ENCODE measurements around the gene BPIFB4. TPM values are rescaled to one million over a fixed set of nuclear protein-coding genes. Genes with fewer than 3 reads are reported as not detected.
"Not testable (repeated sequence)": the region's sequence is repeated elsewhere in the genome, so short reads cannot be mapped to it uniquely, and the experiment has no call there.

Gene BPIFB4
- total RNA-seq (ENCODE audit: insufficient read depth, low replicate concordance), result not detected

DNA sequence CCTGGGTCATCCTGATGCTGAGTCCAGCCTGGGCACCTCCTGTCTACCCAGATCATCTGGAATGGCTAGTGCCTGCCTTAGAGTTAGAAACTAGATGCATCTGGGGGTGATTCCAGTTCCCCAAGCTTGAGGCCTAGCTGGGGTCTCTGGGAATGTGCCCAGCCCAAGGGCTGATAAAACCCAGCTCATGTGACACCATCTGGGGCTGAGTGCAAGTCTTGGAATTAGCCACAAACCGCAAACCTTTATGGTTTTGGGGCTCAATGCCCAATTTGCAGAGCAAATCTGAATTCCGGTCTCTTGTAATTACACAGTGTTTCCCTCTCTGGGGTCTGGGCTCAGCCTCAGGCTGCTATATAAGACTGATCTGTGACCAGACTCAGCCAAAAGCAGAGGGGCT lies at the start of gene BPIFB4:
Gene BPIFB4, plus strand, starts transcription at position 385 of the 400 bp plus-strand sequence. CDS start 1,884 bp downstream, outside the sequence.
- peak; percentile 14 for DNase-seq (ENCODE audit: low spot score)

DNA sequence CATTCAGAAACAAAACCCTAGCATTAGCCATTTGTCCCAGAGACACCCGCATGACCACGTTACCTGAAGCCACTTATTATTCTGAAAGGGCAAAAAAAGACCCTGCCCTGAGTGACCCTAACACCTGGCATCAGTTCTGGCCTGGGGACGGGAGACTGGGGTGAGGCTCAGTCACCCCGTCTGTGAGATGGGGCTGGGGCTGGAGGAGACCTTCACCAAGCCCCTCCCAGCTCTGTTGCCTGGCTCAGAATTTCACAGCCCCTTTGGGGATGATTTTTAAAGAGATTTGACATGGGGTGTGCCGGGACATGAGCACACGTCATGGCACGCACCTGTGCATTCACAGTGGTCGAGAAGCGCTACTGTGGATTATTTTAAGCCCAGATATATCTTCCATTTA lies 49.4 kb upstream of the BPIFB4 start:
- DNase-seq (ENCODE audit: low spot score), result no peak

DNA sequence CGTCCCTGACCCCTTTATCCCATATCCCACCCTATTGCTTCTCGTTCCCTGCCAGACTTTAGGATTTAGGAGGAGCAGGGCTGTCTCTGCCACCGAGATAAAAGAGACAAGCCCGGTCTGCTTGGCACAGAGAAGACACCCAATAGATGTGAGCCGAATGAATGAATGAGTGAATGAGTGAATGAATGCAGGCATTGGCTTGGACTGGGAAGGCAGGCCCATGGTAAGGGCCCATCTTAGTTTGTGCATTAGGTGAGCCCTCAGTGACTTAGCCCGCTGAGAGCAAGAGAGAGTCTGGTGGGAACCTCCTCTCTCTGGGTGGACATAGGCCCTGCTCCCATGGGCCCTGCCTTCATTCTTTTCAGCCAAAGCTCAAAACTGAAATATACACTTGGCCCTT lies 48.9 kb upstream of the BPIFB4 start:
- no peak for DNase-seq (ENCODE audit: low spot score)

DNA sequence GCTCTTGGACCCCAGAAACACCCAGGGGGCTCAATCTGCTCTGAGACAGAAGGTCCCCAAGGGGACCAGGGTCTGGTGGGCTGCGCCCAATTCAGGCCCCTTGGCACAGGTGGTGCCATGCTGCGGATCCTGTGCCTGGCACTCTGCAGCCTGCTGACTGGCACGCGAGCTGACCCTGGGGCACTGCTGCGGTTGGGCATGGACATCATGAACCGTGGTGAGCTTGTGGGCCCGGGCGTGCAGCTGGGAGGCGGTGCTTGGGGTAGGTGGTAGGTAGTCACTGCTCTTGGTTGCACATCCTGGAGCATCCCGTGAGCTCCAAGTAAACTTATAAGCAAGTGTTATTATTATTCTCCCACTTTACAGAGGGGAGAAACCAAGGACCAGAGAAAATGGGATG lies 47.9 kb upstream of the BPIFB4 start, which contains the start of gene BPIFB6:
Gene BPIFB6, plus strand, starts transcription at position 118 of the 400 bp plus-strand sequence. Its CDS starts 0 bp downstream, at position 118.
- DNase-seq (ENCODE audit: low spot score), result no peak

DNA sequence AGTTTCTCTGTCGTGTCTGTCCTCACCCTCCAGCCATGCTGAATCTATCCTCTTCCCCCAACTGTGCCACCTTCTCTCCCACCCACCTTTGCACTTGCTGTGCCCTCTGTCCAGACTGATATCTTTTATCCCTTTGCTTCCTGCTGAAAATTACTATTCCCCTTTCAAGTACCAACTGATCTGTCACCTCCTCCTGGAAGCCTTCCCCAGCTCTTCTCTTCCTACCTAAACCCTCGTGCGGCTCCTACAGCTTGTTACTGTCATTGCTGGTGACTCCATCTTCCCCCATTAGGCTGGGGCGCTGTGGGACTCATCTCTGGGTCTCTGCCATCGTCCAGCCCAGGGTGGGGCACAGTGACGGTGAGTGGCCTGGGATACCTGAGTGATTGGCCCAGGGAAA lies 46.9 kb upstream of the BPIFB4 start:
- no peak for DNase-seq (ENCODE audit: low spot score)

DNA sequence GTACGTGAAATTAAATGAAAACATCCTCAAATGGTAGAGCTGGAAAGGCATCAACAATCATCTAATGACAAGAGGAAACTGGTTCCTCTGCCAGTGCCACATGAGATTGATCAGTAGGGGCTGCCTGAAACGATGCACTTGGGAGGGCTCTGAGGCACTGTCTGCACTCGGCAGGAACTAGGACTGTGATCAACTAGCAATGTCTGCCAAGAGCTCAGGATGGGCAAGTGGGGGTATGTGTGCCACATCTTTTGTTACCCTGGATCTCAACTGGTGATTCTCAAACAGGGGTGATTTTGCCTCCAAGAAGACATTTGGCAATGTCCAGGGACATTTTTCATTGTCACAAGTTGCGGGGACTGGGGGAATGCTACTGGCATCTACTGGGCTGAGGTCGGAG lies 46.1 kb upstream of the BPIFB4 start:
- no peak for DNase-seq (ENCODE audit: low spot score)

DNA sequence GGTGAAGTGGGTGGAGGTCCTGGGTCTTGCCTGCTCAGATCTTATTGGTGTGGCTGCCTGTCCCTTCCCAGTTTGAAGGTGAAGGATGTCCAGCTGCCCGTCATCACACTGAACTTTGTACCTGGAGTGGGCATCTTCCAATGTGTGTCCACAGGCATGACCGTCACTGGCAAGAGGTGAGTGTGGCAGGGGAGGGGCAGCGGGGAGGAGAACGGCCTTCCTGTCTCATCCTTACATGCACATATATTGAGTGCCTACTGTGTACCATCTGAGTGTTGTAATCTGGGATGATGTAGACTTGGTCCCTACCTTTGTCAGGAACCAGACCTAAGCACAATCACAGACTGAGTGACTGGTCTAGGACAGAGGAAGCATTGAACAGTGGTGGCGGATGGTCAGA lies 45.3 kb upstream of the BPIFB4 start:
- no peak for DNase-seq (ENCODE audit: low spot score)

DNA sequence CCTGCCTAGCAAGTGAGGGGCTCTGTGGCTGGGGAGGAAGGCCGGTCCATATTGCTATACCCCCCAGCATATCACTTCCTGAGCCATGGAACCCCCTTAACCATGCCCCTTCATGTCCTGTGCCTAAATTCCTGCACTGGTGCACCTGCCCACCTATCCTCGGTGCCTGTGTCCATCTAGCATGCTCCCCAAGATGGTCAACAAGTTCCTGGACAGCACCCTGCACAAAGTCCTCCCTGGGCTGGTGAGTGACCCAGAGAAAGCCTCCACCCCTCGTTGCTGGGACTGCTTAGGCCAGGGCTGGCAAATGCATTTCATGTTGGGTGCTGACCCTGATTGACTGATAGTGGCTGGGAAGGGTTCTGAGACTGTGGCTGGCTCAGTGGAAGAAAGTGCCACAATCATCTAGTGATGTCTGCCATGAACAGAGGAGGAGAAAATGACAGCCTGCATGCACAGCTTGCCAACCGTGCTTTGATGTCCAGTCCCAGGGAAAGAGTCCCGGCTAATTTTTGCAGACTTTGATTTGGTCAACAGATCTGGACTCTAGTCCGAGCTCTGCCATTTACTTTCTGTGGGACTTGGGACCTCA lies 44.4 kb upstream of the BPIFB4 start:
- DNase-seq (ENCODE audit: low spot score), result no peak

DNA sequence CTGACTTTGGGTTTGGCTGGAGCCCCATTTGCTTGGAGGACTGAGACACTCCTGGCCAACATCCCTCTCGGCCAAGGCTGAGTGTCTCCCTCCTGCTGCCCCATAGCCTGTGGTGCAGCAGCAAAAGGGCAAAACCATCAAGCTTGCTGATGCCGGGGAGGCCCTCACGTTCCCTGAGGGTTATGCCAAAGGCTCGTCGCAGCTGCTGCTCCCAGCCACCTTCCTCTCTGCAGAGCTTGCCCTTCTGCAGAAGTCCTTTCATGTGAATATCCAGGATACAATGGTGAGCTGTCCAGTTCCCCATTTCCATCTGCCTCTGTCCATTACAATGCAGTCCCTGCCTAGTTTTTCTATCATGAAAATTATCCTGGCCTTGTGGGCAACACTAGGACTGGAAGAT lies 42.0 kb upstream of the BPIFB4 start:
- DNase-seq (ENCODE audit: low spot score), result no peak

DNA sequence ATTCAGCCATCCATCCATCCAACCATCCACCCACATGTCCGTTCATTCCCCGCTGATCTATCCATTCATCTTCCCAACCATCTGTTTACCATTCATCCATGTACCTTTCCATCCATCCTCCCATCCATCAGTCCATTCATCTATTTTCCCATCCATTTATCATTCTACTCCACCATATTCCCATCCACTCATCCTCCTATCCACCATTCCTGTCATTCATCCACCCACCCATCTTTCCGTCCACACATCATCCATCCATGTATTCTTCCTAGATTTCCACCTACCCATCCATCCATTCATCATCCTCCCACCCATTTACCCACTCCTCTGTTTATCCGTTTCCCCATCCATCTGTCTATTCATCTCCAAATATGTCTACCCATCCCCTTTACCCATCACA lies 41.2 kb upstream of the BPIFB4 start:
- DNase-seq (ENCODE audit: low spot score), result no peak

DNA sequence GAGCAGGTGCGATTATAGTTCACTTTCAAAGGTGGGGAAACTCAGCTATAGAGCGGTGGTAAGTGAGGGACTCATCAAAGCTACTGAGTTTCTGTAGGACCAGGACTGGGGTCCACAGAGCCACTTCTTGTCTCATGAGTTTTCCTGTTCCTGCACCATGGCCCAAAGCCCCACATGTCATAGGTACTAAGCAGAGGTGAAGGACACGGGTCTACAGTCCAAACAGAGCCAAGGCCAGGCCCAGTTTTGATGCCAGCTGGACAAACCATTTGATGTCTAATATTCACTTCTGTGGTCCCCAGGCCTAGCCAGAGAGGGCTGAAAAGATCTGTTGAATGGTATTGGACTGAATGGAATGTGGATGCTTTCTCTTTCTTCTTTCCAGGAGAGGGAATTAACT lies 37.0 kb upstream of the BPIFB4 start:
- no peak for DNase-seq (ENCODE audit: low spot score)

DNA sequence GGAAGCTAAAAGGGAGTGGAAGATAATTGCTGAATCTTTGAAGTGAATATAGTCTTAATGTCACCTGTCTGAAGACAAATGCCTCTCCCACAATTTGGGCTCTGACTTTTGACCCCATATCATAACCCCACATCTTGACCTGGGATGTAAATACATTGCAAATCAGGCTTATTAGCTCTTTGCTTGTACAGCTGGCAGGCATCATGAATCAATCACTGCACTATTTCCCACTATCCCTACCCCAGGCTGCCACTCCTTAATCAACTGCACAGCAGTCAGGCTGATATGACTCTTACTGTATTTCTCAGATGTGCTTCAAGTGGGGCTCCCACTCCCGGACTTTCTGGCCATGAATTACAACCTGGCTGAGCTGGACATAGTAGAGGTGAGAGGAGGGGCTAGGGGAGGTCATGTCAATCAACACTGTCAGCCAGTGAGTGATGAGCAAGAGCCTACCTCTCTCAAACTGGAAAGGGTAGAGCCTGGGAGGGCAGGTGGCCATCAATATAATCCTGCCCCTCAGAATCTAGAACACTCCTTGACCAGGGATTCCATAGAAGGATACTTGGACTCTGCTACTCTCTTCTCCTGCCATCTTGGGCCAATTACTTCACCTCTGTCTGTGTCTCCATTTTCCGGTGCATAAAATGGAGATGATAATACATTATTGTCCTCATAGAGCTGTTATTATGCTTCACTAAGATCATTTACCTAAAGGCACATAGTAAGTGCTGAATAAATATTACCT lies 36.3 kb upstream of the BPIFB4 start:
- DNase-seq (ENCODE audit: low spot score), result no peak

DNA sequence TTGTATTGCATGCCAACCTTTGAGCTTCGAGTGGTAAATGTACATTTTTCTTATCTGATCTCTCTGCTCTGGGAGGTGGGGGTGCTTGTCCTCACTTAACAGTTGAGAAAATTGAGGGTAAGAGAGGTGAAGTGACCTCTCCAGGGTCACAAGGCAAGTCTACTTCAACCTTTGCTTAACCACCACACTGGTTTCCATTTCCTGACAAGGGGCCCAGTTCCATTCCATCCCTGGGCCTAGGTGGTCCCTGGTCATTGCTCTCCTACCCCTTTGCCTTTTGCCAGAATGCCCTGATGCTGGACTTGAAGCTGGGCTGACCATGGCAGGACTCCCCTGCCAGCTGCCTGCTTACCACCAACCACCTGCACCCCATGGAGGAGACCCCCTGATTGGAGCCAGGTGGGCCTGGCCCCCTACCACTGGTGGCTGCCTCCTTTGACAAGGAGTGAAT lies 35.7 kb upstream of the BPIFB4 start:
- DNase-seq (ENCODE audit: low spot score), result no peak

DNA sequence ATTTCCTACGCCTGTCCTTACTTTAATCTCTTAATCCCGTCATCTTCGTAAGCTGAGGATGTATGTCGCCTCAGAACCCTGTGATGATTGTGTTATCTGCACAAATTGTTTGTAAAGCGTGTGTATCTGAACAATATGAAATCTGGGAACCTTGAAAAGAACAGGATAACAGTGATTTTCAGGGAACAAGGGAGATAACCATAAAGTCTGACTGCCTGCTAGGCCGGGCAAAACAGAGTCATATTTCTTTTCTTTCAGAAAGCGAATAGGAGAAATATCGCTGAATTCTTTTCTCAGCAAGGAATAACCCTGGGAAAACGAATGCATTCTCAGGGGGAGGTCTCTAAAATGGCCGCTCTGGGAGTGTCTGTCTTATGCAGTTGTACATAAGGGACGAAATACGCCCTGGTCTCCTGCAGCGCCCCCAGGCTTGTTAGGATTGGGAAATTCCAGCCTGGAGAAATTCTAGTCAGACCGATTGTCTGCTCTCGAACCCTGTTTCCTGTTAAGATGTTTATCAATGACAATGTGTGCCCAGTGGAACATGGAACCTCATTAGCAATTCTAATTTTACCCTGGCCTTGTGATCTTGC lies 34.2 kb upstream of the BPIFB4 start:
- not testable (repeated sequence) for DNase-seq (ENCODE audit: low spot score)

DNA sequence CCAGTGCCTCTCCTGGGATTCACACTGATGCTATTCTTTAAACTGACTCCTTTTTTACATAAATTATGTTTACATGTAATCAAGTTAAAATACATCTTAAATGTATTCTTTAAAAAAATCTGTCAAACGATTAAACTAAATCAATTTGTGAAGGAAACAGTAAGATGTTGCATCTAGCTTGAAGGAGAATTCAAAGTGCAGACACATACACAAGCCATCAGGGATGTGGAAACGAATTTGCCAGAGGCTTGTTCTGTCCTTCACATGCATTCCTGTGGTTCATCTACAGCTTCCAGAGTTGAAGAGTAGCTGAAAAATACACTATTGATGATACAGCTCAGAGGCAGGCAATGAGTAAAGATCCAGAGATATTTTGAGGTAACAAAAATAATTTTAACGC lies 33.0 kb upstream of the BPIFB4 start:
- DNase-seq (ENCODE audit: low spot score), result no peak

DNA sequence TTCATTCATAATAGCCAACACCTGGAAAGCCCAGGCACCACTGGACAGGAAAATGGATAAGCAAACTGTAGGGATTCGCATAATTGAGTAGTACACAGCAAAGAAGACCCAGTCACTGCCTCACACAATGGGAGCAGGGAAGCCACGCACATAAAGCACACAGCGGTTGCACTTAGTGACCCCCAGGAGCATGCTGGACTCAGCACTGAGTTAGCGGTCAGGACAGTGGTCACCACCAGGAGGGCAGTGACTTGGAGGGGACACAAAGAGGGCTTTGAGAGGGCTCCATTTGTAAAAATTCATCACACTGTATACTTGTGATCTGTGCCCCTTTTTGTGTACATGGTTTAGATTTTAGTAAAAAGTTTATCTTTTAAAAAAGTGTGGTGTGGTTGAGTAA lies 28.1 kb upstream of the BPIFB4 start:
- DNase-seq (ENCODE audit: low spot score), result no peak

DNA sequence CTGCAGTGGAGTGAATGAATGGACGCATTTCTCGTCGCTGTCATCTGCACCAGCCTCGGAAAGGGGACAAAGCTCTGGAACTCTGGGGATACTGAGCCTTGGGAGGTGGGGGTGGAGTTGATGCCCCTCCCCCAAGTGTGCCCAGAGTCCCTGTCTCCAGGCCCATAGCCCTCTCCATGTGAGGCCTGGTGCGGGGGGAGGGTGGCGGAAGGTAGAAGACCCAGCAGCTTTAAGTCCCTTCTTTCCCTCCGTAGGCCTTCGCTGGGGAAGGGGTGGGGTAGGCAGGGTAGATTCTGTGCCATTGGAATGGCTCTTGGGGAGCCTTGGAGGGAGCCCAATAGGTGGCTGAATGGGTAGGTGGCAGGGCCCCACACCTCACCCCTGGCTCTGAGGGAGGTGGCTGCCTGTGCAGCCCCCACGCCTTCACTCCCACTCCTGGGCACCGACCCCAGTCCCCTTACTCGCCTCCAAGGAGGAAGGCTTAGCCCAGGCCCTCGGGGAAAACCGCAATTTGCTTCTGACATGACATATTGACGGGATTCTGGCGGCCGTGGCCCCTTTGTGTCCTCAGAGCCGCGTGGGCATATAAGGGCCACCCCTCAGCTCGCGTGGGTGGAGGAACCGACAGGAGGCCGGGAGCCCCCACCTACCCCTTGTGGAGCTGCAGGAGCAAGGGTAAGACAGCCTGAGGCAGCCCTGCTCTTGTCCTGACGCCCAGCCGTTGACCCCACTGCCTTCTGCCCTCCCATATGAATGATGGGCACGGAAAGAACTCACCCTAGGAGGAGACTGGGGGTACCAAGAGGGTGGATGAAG lies 25.9 kb upstream of the BPIFB4 start, which contains the start of gene BPIFB3:
Gene BPIFB3, plus strand, starts transcription at position 613 of the 816 bp plus-strand sequence. CDS start 1,533 bp downstream, outside the sequence.
- DNase-seq (ENCODE audit: low spot score), result no peak

DNA sequence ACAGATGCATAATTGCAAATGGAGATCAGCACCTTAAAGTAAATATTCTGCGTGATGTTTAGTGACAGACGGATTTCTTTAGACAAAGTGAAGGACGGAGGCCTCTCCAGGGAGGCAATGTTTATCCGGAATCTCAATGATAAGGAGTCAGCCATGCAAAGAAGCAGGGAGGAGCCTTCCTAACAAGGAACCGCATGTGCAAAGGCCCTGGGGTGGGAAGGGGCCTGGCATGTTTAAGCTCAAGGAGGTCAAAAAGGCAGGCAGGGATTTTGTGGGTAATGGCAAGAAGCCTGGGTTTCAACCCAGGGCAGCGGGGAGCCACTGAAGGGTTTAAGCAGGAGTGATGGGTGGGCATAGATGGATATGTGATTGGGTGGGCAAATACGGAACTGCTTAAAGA lies 25.1 kb upstream of the BPIFB4 start:
- no peak for DNase-seq (ENCODE audit: low spot score)

DNA sequence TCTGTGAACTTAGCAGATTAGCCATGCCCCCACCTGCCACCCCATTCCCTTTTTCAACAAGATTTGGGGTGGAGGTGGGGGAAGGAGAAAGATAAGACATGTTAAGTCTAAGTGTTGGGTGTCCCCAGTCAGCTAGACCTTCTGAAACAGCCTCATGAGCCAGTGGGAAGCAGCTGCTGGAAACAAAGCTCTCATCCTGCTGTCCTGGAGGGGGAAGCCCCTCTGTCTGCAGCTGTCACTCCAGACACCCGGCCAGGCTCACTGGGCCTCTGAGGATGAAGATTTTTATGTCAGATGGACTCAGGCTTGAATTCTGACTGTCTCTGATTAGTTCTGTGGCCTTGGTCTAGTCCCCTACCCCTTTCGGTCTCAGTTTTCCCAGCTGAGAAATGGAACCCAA lies 24.7 kb upstream of the BPIFB4 start:
- DNase-seq (ENCODE audit: low spot score), result no peak

DNA sequence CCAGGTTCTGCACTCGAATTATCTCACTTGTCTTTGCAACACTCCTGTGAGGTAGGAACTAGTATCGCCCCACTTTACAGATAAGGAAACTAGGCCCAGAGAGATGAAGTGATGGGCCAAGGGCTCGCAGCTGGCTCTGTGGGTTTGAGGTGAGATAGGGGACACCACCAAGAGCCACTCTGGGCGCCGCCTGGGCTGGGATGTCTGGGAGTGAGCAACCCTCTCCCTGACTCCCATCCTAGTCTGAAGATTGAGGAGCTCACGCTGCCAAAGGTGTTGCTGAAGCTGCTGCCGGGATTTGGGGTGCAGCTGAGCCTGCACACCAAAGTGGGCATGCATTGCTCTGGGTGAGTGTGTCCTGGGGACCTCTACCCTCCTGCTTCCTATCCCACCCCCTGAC lies 20.3 kb upstream of the BPIFB4 start:
- no peak for DNase-seq (ENCODE audit: low spot score)

DNA sequence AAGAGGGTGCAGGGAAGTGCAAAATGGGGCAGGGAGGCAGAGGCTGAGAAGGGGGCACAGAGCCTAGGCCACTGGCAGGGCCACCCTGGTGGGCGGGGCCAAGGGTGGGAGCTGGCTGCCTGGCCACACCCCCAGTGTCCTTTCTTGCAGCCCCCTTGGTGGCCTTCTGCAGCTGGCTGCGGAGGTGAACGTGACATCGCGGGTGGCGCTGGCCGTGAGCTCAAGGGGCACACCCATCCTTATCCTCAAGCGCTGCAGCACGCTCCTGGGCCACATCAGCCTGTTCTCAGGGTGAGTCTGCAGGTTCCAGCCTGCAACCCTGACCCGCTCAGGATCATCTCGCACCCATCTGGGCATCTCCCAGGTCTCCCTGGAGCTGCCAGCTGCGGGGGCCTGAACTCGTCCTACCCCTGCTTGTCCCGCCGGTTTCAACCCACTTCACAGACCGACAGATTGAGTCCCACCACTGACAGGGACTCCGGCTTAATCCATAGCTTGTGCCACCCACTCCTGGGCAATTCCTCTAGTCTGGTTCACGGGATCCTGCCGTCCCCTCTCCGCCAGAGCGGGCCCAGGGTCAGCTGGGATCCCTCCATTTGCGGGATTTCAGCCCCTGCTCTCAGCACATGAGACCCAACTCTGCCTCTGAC lies 19.6 kb upstream of the BPIFB4 start:
- no peak for DNase-seq (ENCODE audit: low spot score)

All from umbilical cord (tissue), 2 donors.